Breast epithelium (tissue), 4 donors: ENCODE data around the gene CAV2. TPM values are rescaled to one million over a fixed set of nuclear protein-coding genes. Genes with fewer than 3 reads are reported as not detected.

Experiments
- DNase-seq, 2 donors: peaks; one replicate each; pipeline ENCODE4 v3.0.0-alpha.2; 2019; ENCODE audit warnings: low spot score in 2 of 2
- H3K27ac ChIP-seq, 2 donors: fragments of 200-600 bp; sonication (generic) in 1 of 2; one replicate each; pipeline ENCODE4 v1.5.1; 2016 to 2019; ENCODE audit warnings: mild to moderate bottlenecking in 1 of 2
- H3K27me3 ChIP-seq, 2 donors: fragments of 200-600 bp; sonication (generic) in 1 of 2; one replicate each; pipeline versions ENCODE4 v1.5.1 to v1.6.0; 2017 to 2019; ENCODE audit warnings: control low read depth in 1 of 2, mild to moderate bottlenecking in 1 of 2
- H3K36me3 ChIP-seq: fragments of 200-600 bp; one replicate; pipeline ENCODE4 v1.5.1; 2019
- H3K4me1 ChIP-seq, 2 donors: fragments of 200-600 bp; sonication (generic); one replicate each; pipeline ENCODE4 v1.5.1; 2016 to 2019; ENCODE audit warnings: control low read depth in 1 of 2
- H3K4me3 ChIP-seq, 3 donors: fragments of 200-600 bp; sonication (generic); 1 replicate in 2 of 3; 2 replicates in 1 of 3; pipeline ENCODE4 v1.5.1; 2016 to 2019; ENCODE audit warnings: mild to moderate bottlenecking in 3 of 3, moderate library complexity in 2 of 3
- H3K9me3 ChIP-seq, 2 donors: fragments of 200-600 bp; sonication (generic) in 1 of 2; one replicate each; pipeline ENCODE4 v1.5.1; 2016 to 2019; ENCODE audit warnings: control low read depth in 1 of 2
- POLR2A ChIP-seq: fragments of 450-650 bp; IDR thresholded peaks from one replicate; pipeline ENCODE4 v1.6.1; 2016; ENCODE audit warnings: antibody characterized with exemption, mild to moderate bottlenecking, moderate library complexity
- POLR2AphosphoS5 ChIP-seq, 3 donors: sonication (generic); formaldehyde crosslinking; IDR thresholded peaks; one replicate each; pipeline ENCODE4 v1.6.1; 2017; ENCODE audit warnings: antibody characterized with exemption in 3 of 3
- intact Hi-C: fragments of 100-400 bp; cut with DNase I; formaldehyde crosslinking; loops from one replicate; pipeline ENCODE4 v1.15.1; 2023; ENCODE audit warnings: low total_unique reads
- total RNA-seq, 3 donors: library from RNA; depleted of rRNA; stranded (reverse); fragments of >200 nt; gene quantifications; one replicate each; pipeline ENCODE4 v1.1.0, GENCODE V29; 2016
- TF ChIP-seq, protein P1 (sequence below), 3 donors: fragments of 450-650 bp; IDR thresholded peaks; one replicate each; pipeline ENCODE4 v1.5.1; 2016 to 2017; ENCODE audit warnings: antibody characterized with exemption in 3 of 3, mild to moderate bottlenecking in 3 of 3, moderate library complexity in 3 of 3

CAV2 gene
- total RNA-seq, 3 donors from 2014 or later = 63.3 to 311 (median 97.6) TPM

DNA sequence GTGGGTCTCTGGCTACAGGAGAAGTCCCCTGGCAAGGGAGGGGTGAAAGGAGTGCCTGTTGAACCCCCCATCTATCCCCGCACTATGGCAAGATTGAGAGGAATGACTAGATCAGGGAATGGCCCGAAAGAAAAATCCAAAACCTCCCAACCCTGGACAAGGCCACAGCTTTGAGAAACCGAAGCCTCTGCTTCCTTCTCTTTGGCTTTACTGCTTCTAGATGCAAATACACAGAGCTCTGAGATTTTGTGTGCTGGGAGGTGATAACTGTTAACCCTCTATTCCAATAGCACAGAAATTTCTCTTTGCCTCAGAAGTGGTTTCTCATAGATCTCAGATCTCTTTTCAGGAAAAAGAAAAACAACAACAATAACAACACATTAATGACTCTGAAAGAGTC, 40.3 kb downstream of the CAV2 start:
- TF ChIP-seq POLR2AphosphoS5 (IDR thresholded peaks at IDR 0.05) (no peak), POLR2A (no peak)
- TF ChIP-seq, protein P1, sequence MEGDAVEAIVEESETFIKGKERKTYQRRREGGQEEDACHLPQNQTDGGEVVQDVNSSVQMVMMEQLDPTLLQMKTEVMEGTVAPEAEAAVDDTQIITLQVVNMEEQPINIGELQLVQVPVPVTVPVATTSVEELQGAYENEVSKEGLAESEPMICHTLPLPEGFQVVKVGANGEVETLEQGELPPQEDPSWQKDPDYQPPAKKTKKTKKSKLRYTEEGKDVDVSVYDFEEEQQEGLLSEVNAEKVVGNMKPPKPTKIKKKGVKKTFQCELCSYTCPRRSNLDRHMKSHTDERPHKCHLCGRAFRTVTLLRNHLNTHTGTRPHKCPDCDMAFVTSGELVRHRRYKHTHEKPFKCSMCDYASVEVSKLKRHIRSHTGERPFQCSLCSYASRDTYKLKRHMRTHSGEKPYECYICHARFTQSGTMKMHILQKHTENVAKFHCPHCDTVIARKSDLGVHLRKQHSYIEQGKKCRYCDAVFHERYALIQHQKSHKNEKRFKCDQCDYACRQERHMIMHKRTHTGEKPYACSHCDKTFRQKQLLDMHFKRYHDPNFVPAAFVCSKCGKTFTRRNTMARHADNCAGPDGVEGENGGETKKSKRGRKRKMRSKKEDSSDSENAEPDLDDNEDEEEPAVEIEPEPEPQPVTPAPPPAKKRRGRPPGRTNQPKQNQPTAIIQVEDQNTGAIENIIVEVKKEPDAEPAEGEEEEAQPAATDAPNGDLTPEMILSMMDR (IDR thresholded peaks at IDR 0.05) = no peak
- H3K27ac ChIP-seq = no peak overlapping the region
- no peaks in the 10 kb centered on the region for H3K27me3 ChIP-seq
- no peak overlapping the region for H3K4me3 ChIP-seq
- no peaks in the 10 kb centered on the region for H3K4me1 ChIP-seq
- peaks cover 6% of the 10 kb centered on the region for H3K36me3 ChIP-seq
- no peak for DNase-seq
- no peaks in the 10 kb centered on the region for H3K9me3 ChIP-seq
- intact Hi-C loops = no loop called here

DNA sequence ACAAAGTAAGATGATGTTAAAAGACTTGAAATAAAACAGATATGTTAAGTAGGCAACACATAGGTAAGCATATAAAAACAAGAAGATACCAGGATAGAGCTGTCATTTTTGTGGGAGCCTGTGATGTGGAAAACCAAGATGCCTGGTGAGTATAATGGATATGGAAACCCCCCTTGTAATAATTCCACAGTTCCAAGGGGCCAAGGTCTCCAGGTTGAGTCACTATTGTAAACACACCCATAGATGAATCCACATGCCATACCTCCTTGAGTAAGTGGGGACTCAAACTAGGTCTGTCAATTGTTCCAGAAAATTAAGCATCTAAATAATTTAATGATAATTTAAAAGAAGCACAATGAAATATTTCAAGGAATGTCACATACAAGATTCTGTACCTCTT, 41.2 kb downstream of the CAV2 start:
- H3K9me3 ChIP-seq = no peaks in the 10 kb centered on the region
- H3K27ac ChIP-seq = no peak overlapping the region
- H3K36me3 ChIP-seq = peaks cover 6% of the 10 kb centered on the region
- no peak for DNase-seq
- no peaks in the 10 kb centered on the region for H3K27me3 ChIP-seq
- H3K4me1 ChIP-seq = no peaks in the 10 kb centered on the region
- H3K4me3 ChIP-seq = no peak overlapping the region
- intact Hi-C loops = no loop called here
- TF ChIP-seq POLR2A (no peak), POLR2AphosphoS5 (IDR thresholded peaks at IDR 0.05) (no peak)
- TF ChIP-seq, protein P1 (IDR thresholded peaks at IDR 0.05) = no peak

DNA sequence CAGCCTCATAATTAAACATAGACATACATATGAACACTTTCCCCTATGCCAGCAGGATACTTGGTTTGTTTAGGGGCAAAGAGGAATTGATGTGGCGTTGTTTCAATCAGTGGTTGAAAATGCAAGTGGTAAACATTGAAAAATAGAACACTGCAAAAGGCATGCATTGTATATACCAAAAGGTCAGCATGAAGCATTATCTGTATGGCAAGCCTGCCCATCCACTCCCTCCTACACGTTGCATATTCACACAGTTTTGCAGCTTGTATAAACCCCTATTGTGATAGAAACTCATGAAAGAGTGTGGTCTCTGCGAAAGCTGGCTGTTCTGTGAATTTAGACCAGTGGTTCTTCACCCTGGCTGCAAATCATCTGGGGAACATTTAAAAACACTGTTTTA, 42.4 kb downstream of the CAV2 start:
- no peaks in the 10 kb centered on the region for H3K27me3 ChIP-seq
- H3K4me3 ChIP-seq = no peak overlapping the region
- TF ChIP-seq, protein P1 (IDR thresholded peaks at IDR 0.05) = no peak
- TF ChIP-seq POLR2A = no peak
- TF ChIP-seq POLR2AphosphoS5 (IDR thresholded peaks at IDR 0.05) = no peak
- intact Hi-C loops = no loop called here
- peaks cover 6% of the 10 kb centered on the region for H3K36me3 ChIP-seq
- H3K9me3 ChIP-seq = no peaks in the 10 kb centered on the region
- H3K27ac ChIP-seq = no peak overlapping the region
- no peaks in the 10 kb centered on the region for H3K4me1 ChIP-seq
- no peak for DNase-seq

DNA sequence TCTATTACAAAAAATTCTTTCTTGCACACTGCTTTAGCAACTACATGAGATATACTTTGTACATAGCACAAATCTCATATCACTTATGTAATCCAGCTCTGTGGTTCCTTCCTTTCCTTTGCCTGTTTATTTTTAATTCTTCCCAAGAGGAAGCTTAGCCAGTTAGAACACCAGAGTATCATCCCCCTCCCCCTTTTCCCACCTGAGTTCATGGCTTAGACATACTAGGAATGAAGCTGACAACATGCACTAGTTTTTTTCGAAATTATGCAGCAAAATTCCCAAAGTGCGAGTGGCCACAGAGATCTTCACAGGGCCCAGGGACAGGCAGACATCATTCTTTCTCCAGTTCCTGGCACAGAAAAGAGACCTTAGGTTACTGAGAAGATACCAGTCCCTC, 43.1 kb downstream of the CAV2 start:
- TF ChIP-seq POLR2A = no peak
- TF ChIP-seq, protein P1 (IDR thresholded peaks at IDR 0.05) = no peak
- no peak for TF ChIP-seq POLR2AphosphoS5 (IDR thresholded peaks at IDR 0.05)
- no peak for DNase-seq
- Histone ChIP-seq H3K4me3 (no peak overlapping the region), H3K27me3 (no peaks in the 10 kb centered on the region), H3K27ac (no peak overlapping the region), H3K4me1 (no peaks in the 10 kb centered on the region), H3K9me3 (no peaks in the 10 kb centered on the region), H3K36me3 (peaks cover 6% of the 10 kb centered on the region)
- intact Hi-C loops = no loop called here

DNA sequence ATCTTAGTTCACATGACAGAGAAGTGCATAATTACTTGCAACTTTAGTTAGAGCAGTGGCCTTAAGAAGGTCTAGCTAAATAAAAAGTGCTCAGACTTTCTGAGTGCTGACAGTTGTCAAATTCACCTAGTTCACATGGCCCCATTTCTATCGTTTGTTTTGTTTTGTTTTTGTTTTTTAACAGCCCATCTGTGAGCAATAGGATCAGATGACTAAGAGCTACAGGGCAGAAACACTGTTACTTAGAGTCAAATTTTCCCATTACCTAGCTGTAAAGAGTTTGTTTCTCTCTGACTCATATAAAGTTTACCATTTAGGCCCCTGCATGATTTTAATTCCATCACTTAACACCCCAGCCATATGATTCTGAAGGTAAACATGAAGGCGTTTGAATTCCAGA, 44.1 kb downstream of the CAV2 start:
- H3K4me3 ChIP-seq = no peak overlapping the region

More for the DNA sequence above, 44.1 kb downstream of the CAV2 start:
- TF ChIP-seq, protein P1 (IDR thresholded peaks at IDR 0.05) = no peak
- TF ChIP-seq POLR2A = no peak
- Histone ChIP-seq H3K36me3 (peaks cover 6% of the 10 kb centered on the region), H3K9me3 (no peaks in the 10 kb centered on the region), H3K27me3 (no peaks in the 10 kb centered on the region), H3K4me1 (no peaks in the 10 kb centered on the region), H3K27ac (no peak overlapping the region)
- no peak for DNase-seq
- intact Hi-C loops = no loop called here
